H9 (cell line): ENCODE results near the gene PRUNE2. TPM values are rescaled to one million over a fixed set of nuclear protein-coding genes. Genes with fewer than 3 reads are reported as not detected.

Experiments
- DNase-seq: peaks from one replicate; pipeline ENCODE4 v3.0.0-alpha.2; 2017
- H2AFZ ChIP-seq: one replicate; pipeline ENCODE4 v1.6.1; 2013; ENCODE audit warnings: mild to moderate bottlenecking, low read length, control low read depth, moderate library complexity
- H2AK5ac ChIP-seq: 2 replicates; pipeline ENCODE4 v1.6.1; 2013; ENCODE audit warnings: low read length, control low read depth, mixed read lengths; ENCODE audit not compliant: insufficient read length
- H2BK120ac ChIP-seq: one replicate; pipeline ENCODE4 v1.6.1; 2013; ENCODE audit warnings: low read depth, mild to moderate bottlenecking, low read length, control low read depth, inconsistent platforms; ENCODE audit not compliant: poor library complexity, severe bottlenecking
- H2BK12ac ChIP-seq: 2 replicates; pipeline ENCODE4 v1.6.1; 2013; ENCODE audit warnings: low read length, control low read depth, mixed read lengths, low read depth; ENCODE audit not compliant: insufficient read length
- H2BK15ac ChIP-seq: 2 replicates; pipeline ENCODE4 v1.6.1; 2013; ENCODE audit warnings: low read depth, low read length, control low read depth
- H2BK20ac ChIP-seq: one replicate; pipeline ENCODE4 v1.6.1; 2013; ENCODE audit warnings: low read depth, mild to moderate bottlenecking, low read length, control low read depth, inconsistent platforms; ENCODE audit not compliant: poor library complexity, severe bottlenecking
- H2BK5ac ChIP-seq: 2 replicates; pipeline ENCODE4 v1.6.1; 2013; ENCODE audit warnings: low read length, control low read depth, mixed read lengths; ENCODE audit not compliant: insufficient read length
- H3K14ac ChIP-seq: 2 replicates; pipeline ENCODE4 v1.6.1; 2013; ENCODE audit warnings: low read length, control low read depth; ENCODE audit not compliant: insufficient read depth
- H3K18ac ChIP-seq: 2 replicates; pipeline ENCODE4 v1.6.1; 2013; ENCODE audit warnings: low read depth, mild to moderate bottlenecking, mixed read lengths, low read length, control low read depth; ENCODE audit not compliant: insufficient read length
- H3K23ac ChIP-seq: 2 replicates; pipeline ENCODE4 v1.6.1; 2013; ENCODE audit warnings: low read length, control low read depth, mixed read lengths, low read depth; ENCODE audit not compliant: insufficient read length
- H3K23me2 ChIP-seq: 2 replicates; pipeline ENCODE4 v1.6.1; 2013; ENCODE audit warnings: low read depth, mild to moderate bottlenecking, mixed read lengths, low read length, control low read depth; ENCODE audit not compliant: insufficient read length, poor library complexity, severe bottlenecking
- H3K27ac ChIP-seq: 2 replicates; pipeline ENCODE4 v1.5.1; 2013; ENCODE audit warnings: low read length, control low read depth, mixed read lengths, low read depth; ENCODE audit not compliant: insufficient read length
- H3K27me3 ChIP-seq: 2 replicates; pipeline ENCODE4 v1.6.1; 2013; ENCODE audit warnings: low read length, control low read depth, inconsistent platforms; ENCODE audit not compliant: insufficient read depth
- H3K4ac ChIP-seq: 2 replicates; pipeline ENCODE4 v1.6.1; 2013; ENCODE audit warnings: low read depth, mild to moderate bottlenecking, control low read depth, inconsistent platforms, low read length, moderate library complexity
- H3K4me1 ChIP-seq: 2 replicates; pipeline ENCODE4 v1.6.1; 2013; ENCODE audit warnings: low read length, control low read depth, inconsistent platforms; ENCODE audit not compliant: insufficient read depth
- H3K4me2 ChIP-seq: 2 replicates; pipeline ENCODE4 v1.6.1; 2013; ENCODE audit warnings: low read length, control low read depth, mixed read lengths; ENCODE audit not compliant: insufficient read length, insufficient read depth
- H3K56ac ChIP-seq: 2 replicates; pipeline ENCODE4 v1.6.1; 2013; ENCODE audit warnings: low read depth, mild to moderate bottlenecking, mixed read lengths, low read length, control low read depth; ENCODE audit not compliant: insufficient read length
- H3K79me1 ChIP-seq: 2 replicates; pipeline ENCODE4 v1.6.1; 2013; ENCODE audit warnings: low read depth, mild to moderate bottlenecking, moderate library complexity, low read length, control low read depth, inconsistent platforms; ENCODE audit not compliant: insufficient read depth, poor library complexity, severe bottlenecking
- H3K79me2 ChIP-seq: 2 replicates; pipeline ENCODE4 v1.6.1; 2013; ENCODE audit warnings: low read length, control low read depth, inconsistent platforms; ENCODE audit not compliant: insufficient read depth
- H3K9ac ChIP-seq: 2 replicates; pipeline ENCODE4 v1.6.1; 2013; ENCODE audit warnings: low read length, control low read depth, mixed read lengths; ENCODE audit not compliant: insufficient read length; ENCODE audit errors: extremely low read depth
- H3K9me3 ChIP-seq: one replicate; pipeline ENCODE4 v1.6.1; 2013; ENCODE audit warnings: low read depth, low read length, inconsistent platforms; ENCODE audit not compliant: control insufficient read depth
- H3T11ph ChIP-seq: one replicate; pipeline ENCODE4 v1.6.1; 2013; ENCODE audit warnings: mild to moderate bottlenecking, low read length, control low read depth, inconsistent platforms
- H4K20me1 ChIP-seq: one replicate; pipeline ENCODE4 v1.6.1; 2013; ENCODE audit not compliant: control insufficient read depth, insufficient read length, insufficient read depth
- H4K5ac ChIP-seq: 2 replicates; pipeline ENCODE4 v1.6.1; 2013; ENCODE audit warnings: low read depth, mild to moderate bottlenecking, mixed read lengths, low read length, control low read depth; ENCODE audit not compliant: insufficient read length
- H4K8ac ChIP-seq: replicated peaks from 2 replicates; pipeline ENCODE4 v1.6.1; 2013; ENCODE audit warnings: low read length, control low read depth, mixed read lengths, low read depth; ENCODE audit not compliant: insufficient read length
- H4K91ac ChIP-seq: 2 replicates; pipeline ENCODE4 v1.6.1; 2013; ENCODE audit warnings: low read depth, mild to moderate bottlenecking, moderate library complexity, mixed read lengths, low read length, control low read depth; ENCODE audit not compliant: insufficient read length
- H3K27ac Mint-ChIP-seq, 3 experiments: 2 replicates in 2 of 3; 3 replicates in 1 of 3; pipeline ENCODE4 v1.8.0; 2020 to 2021; ENCODE audit warnings: mixed read lengths in 3 of 3, mild to moderate bottlenecking in 1 of 3, moderate library complexity in 1 of 3
- H3K27me3 Mint-ChIP-seq: 2 replicates; pipeline ENCODE4 v1.8.0; 2021; ENCODE audit warnings: low read depth, mild to moderate bottlenecking, moderate library complexity, mixed read lengths
- H3K36me3 Mint-ChIP-seq, 3 experiments: 2 replicates in 2 of 3; 3 replicates in 1 of 3; pipeline ENCODE4 v1.8.0; 2020 to 2021; ENCODE audit warnings: low read depth in 3 of 3, mixed read lengths in 3 of 3; ENCODE audit not compliant: insufficient read depth in 1 of 3
- H3K4me1 Mint-ChIP-seq, 2 experiments: 2 replicates each; pipeline ENCODE4 v1.8.0; 2020; ENCODE audit warnings: mixed read lengths in 2 of 2
- H3K4me3 Mint-ChIP-seq, 2 experiments: 2 replicates in 1 of 2; 3 replicates in 1 of 2; pipeline ENCODE4 v1.8.0; 2020 to 2021; ENCODE audit warnings: mild to moderate bottlenecking in 2 of 2, mixed read lengths in 2 of 2, moderate library complexity in 1 of 2
- H3K9me3 Mint-ChIP-seq, 2 experiments: 2 replicates in 1 of 2; 3 replicates in 1 of 2; pipeline ENCODE4 v1.8.0; 2020; ENCODE audit warnings: mild to moderate bottlenecking in 2 of 2, mixed read lengths in 2 of 2, moderate library complexity in 1 of 2
- whole genome bisulfite sequencing: extraction: QIAGEN DNeasy Blood & Tissue Kit; methylation state at CpG from one replicate; pipeline ENCODE4 v1.1.7; 2013; ENCODE audit warnings: missing lambda C conversion rate, low lambda C conversion rate, mixed read lengths; ENCODE audit not compliant: insufficient read length; ENCODE audit errors: extremely low coverage; 5-methylcytosine and 5-hydroxymethylcytosine counted together
- total RNA-seq: library from RNA; stranded (reverse); gene quantifications from 2 replicates; pipeline ENCODE4 v1.2.1, GENCODE V29; 2021
- TF ChIP-seq, protein P1 (sequence below): fragments of 200-600 bp; sonication (generic); conservative IDR thresholded peaks from 3 replicates; pipeline ENCODE4 v1.8.0; 2021; ENCODE audit warnings: antibody characterized with exemption, mild to moderate bottlenecking

PRUNE2 gene
- total RNA-seq, 1 experiment from 2014 or later, result 12.1 TPM

DNA sequence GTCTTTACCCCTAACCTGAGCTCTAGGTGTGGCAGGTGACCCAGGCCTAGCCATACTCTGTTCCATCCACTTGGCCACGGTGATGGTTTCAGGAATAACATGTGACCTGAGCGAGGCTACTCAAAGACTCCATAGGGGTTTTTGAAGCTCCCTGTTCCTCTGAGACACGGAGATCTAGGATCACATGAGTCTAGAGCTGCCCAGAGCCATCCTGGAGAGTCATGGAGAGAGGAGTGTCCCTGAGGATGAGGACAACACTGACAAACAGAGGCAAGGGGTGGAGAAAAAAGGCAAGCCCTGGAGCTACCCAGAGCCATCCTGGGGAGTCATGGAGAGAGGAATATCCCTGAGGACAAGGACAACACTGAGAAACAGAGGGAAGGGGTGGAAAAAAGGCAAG lies 171.2 kb downstream of the PRUNE2 start:
- TF ChIP-seq, protein P1, sequence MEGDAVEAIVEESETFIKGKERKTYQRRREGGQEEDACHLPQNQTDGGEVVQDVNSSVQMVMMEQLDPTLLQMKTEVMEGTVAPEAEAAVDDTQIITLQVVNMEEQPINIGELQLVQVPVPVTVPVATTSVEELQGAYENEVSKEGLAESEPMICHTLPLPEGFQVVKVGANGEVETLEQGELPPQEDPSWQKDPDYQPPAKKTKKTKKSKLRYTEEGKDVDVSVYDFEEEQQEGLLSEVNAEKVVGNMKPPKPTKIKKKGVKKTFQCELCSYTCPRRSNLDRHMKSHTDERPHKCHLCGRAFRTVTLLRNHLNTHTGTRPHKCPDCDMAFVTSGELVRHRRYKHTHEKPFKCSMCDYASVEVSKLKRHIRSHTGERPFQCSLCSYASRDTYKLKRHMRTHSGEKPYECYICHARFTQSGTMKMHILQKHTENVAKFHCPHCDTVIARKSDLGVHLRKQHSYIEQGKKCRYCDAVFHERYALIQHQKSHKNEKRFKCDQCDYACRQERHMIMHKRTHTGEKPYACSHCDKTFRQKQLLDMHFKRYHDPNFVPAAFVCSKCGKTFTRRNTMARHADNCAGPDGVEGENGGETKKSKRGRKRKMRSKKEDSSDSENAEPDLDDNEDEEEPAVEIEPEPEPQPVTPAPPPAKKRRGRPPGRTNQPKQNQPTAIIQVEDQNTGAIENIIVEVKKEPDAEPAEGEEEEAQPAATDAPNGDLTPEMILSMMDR, result no peak
- no peak overlapping the region for H3K9ac ChIP-seq
- Mint-ChIP-seq H3K9me3 (no peaks in the 10 kb centered on the region), H3K36me3 (no peaks in the 10 kb centered on the region), H3K27me3 (peaks cover 1% of the 10 kb centered on the region; the same call in 1 of the 2 replicates), H3K27ac (no peak overlapping the region; a peak in 2 of 7 replicates), H3K4me3 (no peak overlapping the region), H3K4me1 (no peaks in the 10 kb centered on the region)
- no peak overlapping the region for H2AK5ac ChIP-seq
- no peaks in the 10 kb centered on the region for H3K79me2 ChIP-seq
- H2BK5ac ChIP-seq, result no peak overlapping the region
- no peak overlapping the region for H2BK20ac ChIP-seq
- H3K56ac ChIP-seq, result no peak overlapping the region
- no peaks in the 10 kb centered on the region for H3K23me2 ChIP-seq
- no peak overlapping the region for H3K4me2 ChIP-seq
- H2AFZ ChIP-seq, result no peak overlapping the region
- no peak for DNase-seq
- H2BK12ac ChIP-seq, result no peak overlapping the region
- no peak overlapping the region for H3K23ac ChIP-seq
- no CpG with 5 or more reads among the region's 3 CpGs for WGBS
- no peaks in the 10 kb centered on the region for H3K4me1 ChIP-seq
- no peak overlapping the region for H2BK120ac ChIP-seq
- no peak overlapping the region for H3K14ac ChIP-seq
- H4K5ac ChIP-seq, result no peak overlapping the region
- no peak overlapping the region for H4K8ac ChIP-seq
- H3K18ac ChIP-seq, result no peak overlapping the region
- H3T11ph ChIP-seq, result no peak overlapping the region
- no peaks in the 10 kb centered on the region for H3K27me3 ChIP-seq
- H3K79me1 ChIP-seq, result no peaks in the 10 kb centered on the region
- H4K91ac ChIP-seq, result no peak overlapping the region
- H3K9me3 ChIP-seq, result no peaks in the 10 kb centered on the region
- H2BK15ac ChIP-seq, result no peak overlapping the region
- H4K20me1 ChIP-seq, result no peaks in the 10 kb centered on the region
- H3K4ac ChIP-seq, result no peak overlapping the region
- H3K27ac ChIP-seq, result no peak overlapping the region
